Naive thymus-derived CD8-positive, alpha-beta T cell (primary cell): Measurements from ENCODE around the gene SCN4B. TPM values are rescaled to one million over a fixed set of nuclear protein-coding genes. Genes with fewer than 3 reads are reported as not detected.
A peak's percentile ranks its signal among the peaks of the same experiment; 100 is the strongest.

Source experiments
- ATAC-seq, 2 donors: fragments of 150-1000 bp; cut with Tn5 transposase in 1 of 2; sonication (Bioruptor Pico), chemical (Tn5 transposase) in 1 of 2; 1 replicate in 1 of 2; 2 replicates in 1 of 2; pipeline ENCODE4 v1.10.0; 2021; ENCODE audit warnings: mild to moderate bottlenecking in 2 of 2, moderate library complexity in 2 of 2
- POLR2A ChIA-PET: fragments of 350-600 bp; sonication (Branson Sonifier 250); formaldehyde crosslinking; loops from one replicate; lab custom pipeline; 2021; ENCODE audit warnings: antibody characterized with exemption; lab: Charles Lee
- DNase-seq, 10 donors: peaks; one replicate each; pipeline versions ENCODE4 v3.0.0 to v3.0.0-alpha.2; 2020 to 2022
- H3K27ac Mint-ChIP-seq, 10 donors: one replicate each; pipeline ENCODE4 v1.8.0; 2020 to 2022; ENCODE audit warnings: mild to moderate bottlenecking in 10 of 10, mixed read lengths in 10 of 10, moderate library complexity in 4 of 10, inconsistent platforms in 1 of 10
- H3K27me3 Mint-ChIP-seq, 5 donors: one replicate each; pipeline ENCODE4 v1.8.0; 2021 to 2022; ENCODE audit warnings: mixed read lengths in 5 of 5
- H3K36me3 Mint-ChIP-seq, 3 donors: one replicate each; pipeline ENCODE4 v1.8.0; 2020 to 2022; ENCODE audit warnings: mixed read lengths in 3 of 3, mild to moderate bottlenecking in 2 of 3, inconsistent platforms in 1 of 3
- H3K4me1 Mint-ChIP-seq, 4 donors: one replicate each; pipeline ENCODE4 v1.8.0; 2021 to 2022; ENCODE audit warnings: mixed read lengths in 4 of 4
- H3K4me3 Mint-ChIP-seq, 10 donors: one replicate each; pipeline ENCODE4 v1.8.0; 2020 to 2022; ENCODE audit warnings: mild to moderate bottlenecking in 10 of 10, mixed read lengths in 10 of 10, moderate library complexity in 6 of 10, inconsistent platforms in 1 of 10
- H3K9me3 Mint-ChIP-seq, 9 donors: one replicate each; pipeline ENCODE4 v1.8.0; 2020 to 2022; ENCODE audit warnings: mixed read lengths in 9 of 9, mild to moderate bottlenecking in 3 of 9, inconsistent platforms in 1 of 9, moderate library complexity in 1 of 9
- polyA plus RNA-seq, 3 donors: library from polyadenylated mRNA; unstranded; fragments of 300-500 nt; fragmentation: Illumina TruSeq; gene quantifications; one replicate each; pipeline ENCODE4 v1.2.3, GENCODE V29; 2021
- total RNA-seq, 8 experiments: library from RNA in 2 of 8; stranded (reverse) in 2 of 8; gene quantifications; one replicate each; pipeline ENCODE4 v1.2.3 and lab custom pipeline; 2021 to 2026

SCN4B gene
- total and polyA plus RNA-seq, 5 experiments from 2014 or later = not detected

DNA sequence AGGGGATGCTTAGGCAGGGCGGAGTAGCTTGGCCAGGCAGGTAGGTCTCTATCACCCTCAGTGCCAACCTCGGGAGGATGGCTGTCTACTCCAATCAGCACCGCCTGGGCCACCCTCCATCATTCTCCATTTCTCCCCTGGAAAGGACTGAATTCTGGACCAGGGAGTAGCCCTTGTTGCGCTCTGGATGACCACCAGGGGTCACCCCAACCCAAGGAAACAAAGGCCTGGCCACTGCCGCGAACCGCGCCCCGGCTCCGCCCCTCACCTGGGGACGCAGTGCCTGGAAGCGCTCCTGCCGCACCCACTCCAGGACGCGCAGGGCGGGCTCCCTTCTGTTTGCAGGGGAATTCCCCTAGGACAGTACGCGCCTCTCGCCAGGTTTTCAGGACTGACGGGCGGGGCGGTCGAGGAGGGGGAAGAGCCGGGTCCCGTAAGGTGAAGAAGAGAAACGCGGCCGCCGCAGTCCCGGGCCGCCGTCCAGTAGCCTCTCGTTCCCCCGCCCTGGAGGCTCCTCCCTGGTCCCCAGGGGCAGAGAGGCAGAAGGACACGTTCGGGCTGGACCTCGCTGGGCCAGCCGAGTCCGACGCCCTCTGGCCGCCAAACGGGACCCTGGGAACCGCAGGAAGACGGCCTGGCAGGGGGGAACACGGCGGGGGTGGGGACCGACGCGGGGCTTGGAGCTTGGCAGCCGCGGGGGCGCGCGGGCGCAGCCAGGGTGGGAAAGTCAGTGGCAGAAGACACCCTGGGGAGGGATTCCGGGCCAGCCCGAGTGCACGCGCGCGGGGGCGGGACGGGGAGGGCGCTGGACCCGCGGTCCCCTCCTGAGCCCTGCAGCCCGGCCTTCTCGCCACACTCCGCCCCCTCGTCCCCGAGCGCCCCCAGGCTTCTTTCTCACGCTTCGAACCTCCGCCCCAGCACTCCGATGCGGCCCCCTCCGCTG lies 7.1 kb downstream of the SCN4B start:
- DNase-seq (peak; percentile 76 to 89 (median 84)), ATAC-seq (peak; percentile 93 to 95)
- Mint-ChIP-seq H3K4me1 (peaks cover 0 to 4% (median 3%) of the 10 kb centered on the region in 4 donors), H3K4me3 (peak overlapping the region; percentile 71 to 91 (median 82)), H3K36me3 (no peaks in the 10 kb centered on the region), H3K9me3 (no peaks in the 10 kb centered on the region), H3K27me3 (peaks cover 28 to 56% (median 48%) of the 10 kb centered on the region in 5 donors), H3K27ac (no peak overlapping the region)
- POLR2A ChIA-PET = no interaction called here

DNA sequence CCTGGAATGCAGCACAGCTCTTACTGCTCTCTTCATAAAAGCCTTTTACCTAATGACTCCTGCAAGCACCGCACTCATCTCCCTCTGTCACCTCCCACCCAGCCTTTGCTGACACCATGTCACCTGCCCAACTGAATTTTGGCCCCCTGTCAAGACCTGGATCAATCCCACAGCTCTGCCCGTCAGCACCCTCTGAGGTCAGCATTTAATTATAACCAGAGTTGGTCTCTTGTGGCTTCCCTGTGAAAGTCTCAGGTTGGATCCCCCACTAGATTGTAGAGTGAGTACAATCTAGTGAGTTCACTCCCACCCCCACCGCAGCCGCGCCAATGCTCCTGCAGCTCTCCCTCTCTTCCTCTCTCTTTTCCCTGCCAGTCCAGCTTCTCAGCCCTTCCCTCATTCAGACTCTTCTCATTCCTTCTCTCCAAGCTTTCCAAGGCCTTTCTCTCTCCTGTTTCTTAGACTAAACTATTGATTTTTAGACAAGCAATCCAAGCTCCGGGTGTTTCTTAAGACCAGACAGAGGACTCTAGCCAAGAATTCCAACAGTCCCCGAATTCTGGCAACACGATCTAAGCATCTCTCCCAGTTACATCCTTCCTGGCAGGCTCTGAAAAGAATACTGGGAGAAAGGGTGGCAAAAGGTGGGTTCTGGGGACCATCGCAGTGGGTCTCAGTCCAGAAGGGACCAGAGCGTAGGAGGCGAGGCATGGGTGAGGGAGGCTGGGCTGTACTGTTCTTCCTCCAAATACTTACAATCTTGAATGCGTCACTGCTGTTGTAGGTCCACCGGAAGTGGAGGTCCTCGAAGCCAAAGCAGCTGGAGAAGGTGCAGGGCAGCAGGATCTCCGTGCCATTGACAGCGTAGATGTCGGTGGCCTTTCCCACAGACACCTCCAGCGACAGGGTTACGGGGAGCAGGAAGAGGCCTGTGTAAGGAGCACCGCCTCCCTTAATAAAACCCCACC lies 8.0 kb downstream of the SCN4B start:
- Mint-ChIP-seq H3K4me1 (peaks cover 0 to 4% (median 3%) of the 10 kb centered on the region in 4 donors), H3K36me3 (no peaks in the 10 kb centered on the region), H3K9me3 (no peaks in the 10 kb centered on the region), H3K27me3 (peaks cover 26 to 61% (median 53%) of the 10 kb centered on the region in 5 donors), H3K4me3 (peak overlapping the region in 9 of 10 donors; percentile 74 to 91 (median 79)), H3K27ac (no peak overlapping the region)
- POLR2A ChIA-PET = interaction anchor here (0.6 kb wide), 1 partner anchor 492 kb away, joined by 3 read pairs; no protein-coding TSS in a partner anchor
- DNase-seq = no peak
- ATAC-seq = no peak

DNA sequence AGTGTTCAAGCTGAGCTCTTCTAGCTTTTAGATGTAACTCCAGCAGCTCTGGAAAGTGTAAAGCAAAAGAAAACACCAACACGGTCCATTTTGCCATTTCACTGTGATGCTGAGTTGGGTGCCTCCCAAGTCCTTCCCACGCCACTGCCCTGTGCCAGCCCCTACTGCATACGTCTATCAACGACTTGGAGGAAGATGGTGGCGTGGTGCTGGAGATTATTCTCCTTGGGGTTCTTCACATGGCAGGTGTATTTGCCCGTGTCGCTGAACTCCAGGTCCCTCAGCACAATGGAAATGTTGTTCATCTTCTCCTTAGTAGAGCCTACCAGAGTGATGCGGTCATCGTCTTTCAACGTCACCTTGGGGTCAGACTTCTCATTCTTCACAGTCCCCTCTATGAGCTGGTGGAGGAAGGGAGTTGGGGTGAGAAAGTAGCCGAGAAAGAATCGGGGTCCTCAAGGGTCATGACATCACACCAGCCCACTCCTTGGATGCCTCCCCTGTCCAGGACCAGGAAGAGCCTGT lies 8.9 kb downstream of the SCN4B start:
- POLR2A ChIA-PET = no interaction called here
- peaks cover 31 to 69% (median 58%) of the 10 kb centered on the region in 5 donors for H3K27me3 Mint-ChIP-seq
- H3K9me3 Mint-ChIP-seq = no peaks in the 10 kb centered on the region
- no peak overlapping the region for H3K27ac Mint-ChIP-seq
- DNase-seq = no peak
- H3K4me1 Mint-ChIP-seq = peaks cover 0 to 4% (median 3%) of the 10 kb centered on the region in 4 donors
- no peak for ATAC-seq
- no peaks in the 10 kb centered on the region for H3K36me3 Mint-ChIP-seq
- no peak overlapping the region for H3K4me3 Mint-ChIP-seq

DNA sequence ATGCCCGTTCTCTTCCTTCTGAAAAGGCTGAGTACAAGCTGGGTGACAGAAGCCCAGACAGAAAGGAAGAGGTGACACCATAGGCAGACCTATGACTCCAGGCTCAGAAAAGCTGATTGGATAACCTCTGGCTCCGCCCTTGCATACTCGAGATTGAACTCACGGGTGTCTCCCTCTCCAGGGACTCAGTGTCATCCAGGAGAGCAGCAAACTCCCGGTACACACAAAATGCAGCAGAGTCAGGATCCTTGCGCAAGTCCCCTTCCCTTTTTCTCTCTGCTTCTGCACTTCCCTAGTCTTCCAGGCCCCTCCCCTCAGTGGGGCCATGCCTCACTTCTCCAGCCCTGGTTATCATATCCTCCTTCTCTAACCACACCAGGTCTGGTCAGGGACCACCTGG lies 9.8 kb downstream of the SCN4B start:
- Mint-ChIP-seq H3K36me3 (no peaks in the 10 kb centered on the region), H3K27me3 (peaks cover 31 to 68% (median 58%) of the 10 kb centered on the region in 5 donors), H3K9me3 (no peaks in the 10 kb centered on the region), H3K4me1 (peaks cover 0 to 4% (median 3%) of the 10 kb centered on the region in 4 donors), H3K4me3 (no peak overlapping the region), H3K27ac (peak overlapping the region in 1 of 10 donors; percentile 84)
- DNase-seq (no peak), ATAC-seq (no peak)
- POLR2A ChIA-PET = interaction anchor here (0.7 kb wide), 1 partner anchor 153 kb away, joined by 3 read pairs; no protein-coding TSS in a partner anchor

DNA sequence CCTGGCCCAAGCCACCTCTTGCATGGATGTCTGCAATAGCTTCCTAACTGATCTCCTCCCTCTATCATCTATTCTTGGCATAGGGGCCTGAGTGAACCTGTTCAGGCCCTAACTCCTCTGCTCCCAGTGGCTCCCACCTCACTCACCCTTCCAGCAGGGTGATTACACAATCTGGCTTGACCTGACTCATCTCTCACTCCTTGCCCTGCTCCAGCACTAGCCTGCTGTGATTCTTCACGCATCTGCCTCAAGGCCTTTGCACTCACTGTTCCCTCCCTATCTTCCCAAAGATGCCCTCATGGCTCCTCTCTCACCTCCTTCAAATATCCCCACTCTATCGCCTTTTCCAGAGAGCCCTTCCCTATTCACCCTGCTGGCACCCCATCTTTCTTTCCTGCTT lies 10.5 kb downstream of the SCN4B start:
- H3K9me3 Mint-ChIP-seq = no peaks in the 10 kb centered on the region
- no peaks in the 10 kb centered on the region for H3K36me3 Mint-ChIP-seq
- H3K27me3 Mint-ChIP-seq = peaks cover 31 to 62% (median 54%) of the 10 kb centered on the region in 5 donors
- no peak for ATAC-seq
- DNase-seq = no peak
- no peak overlapping the region for H3K4me3 Mint-ChIP-seq
- H3K27ac Mint-ChIP-seq = no peak overlapping the region
- H3K4me1 Mint-ChIP-seq = peaks cover 0 to 4% (median 3%) of the 10 kb centered on the region in 4 donors
- POLR2A ChIA-PET = no interaction called here

DNA sequence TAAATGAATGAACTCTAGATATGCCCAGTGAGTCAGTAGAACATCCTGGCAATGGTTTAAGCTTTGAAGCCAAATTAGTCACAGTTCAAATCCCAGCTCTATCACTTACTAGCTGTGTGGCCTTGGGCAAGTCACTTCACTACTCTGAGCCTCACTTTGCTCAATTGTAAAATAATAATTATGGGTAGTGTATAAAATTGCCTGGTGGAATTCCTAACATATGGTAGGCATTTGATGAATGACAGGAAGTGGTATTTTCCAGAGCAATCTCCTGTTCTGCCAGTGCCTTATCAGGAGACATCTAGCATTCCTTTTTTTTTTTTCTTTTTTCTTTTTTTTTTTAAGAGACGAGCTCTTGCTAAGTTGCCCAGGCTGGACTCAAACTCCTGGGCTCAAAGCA lies 13.0 kb downstream of the SCN4B start:
- POLR2A ChIA-PET = no interaction called here
- Mint-ChIP-seq H3K9me3 (no peaks in the 10 kb centered on the region), H3K4me1 (peaks cover 0 to 2% (median under 1%) of the 10 kb centered on the region in 4 donors), H3K4me3 (no peak overlapping the region), H3K27me3 (peaks cover 29 to 70% (median 46%) of the 10 kb centered on the region in 5 donors), H3K36me3 (no peaks in the 10 kb centered on the region), H3K27ac (no peak overlapping the region)
- DNase-seq (no peak), ATAC-seq (no peak)

DNA sequence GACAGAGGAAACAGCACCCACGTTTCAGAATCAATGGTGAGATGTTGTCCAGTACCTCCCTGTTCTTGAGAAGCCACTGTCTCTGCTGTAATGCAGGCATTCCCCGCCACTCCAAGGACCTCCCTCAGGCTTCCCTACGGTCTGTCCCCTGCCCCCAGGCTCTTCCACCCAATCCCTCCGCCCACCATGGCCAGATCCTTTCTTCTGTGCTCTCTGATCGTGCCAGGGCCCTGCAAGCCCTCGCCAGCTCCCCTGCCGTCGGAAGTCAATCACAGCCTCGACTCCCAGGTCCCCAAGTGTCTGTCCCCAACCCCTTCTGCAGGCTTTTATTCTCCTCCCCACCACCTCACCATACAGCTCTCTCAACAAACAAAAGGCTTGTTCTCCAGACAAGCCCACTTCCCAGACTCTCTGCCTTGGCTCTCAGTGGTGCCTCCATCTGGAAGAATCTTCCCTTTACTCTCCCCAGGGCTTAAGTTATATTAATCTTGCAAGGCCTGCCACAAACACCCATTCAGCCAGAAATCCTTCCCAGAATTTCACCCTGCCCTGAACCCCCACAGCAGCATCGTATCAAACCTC lies 13.7 kb downstream of the SCN4B start:
- DNase-seq (no peak), ATAC-seq (no peak)
- Mint-ChIP-seq H3K36me3 (no peaks in the 10 kb centered on the region), H3K27ac (peak overlapping the region in 2 of 10 donors; percentile 9 to 10), H3K4me1 (peaks cover 0 to 2% (median under 1%) of the 10 kb centered on the region in 4 donors), H3K4me3 (no peak overlapping the region), H3K9me3 (no peaks in the 10 kb centered on the region), H3K27me3 (peaks cover 22 to 70% (median 43%) of the 10 kb centered on the region in 5 donors)
- POLR2A ChIA-PET = no interaction called here

DNA sequence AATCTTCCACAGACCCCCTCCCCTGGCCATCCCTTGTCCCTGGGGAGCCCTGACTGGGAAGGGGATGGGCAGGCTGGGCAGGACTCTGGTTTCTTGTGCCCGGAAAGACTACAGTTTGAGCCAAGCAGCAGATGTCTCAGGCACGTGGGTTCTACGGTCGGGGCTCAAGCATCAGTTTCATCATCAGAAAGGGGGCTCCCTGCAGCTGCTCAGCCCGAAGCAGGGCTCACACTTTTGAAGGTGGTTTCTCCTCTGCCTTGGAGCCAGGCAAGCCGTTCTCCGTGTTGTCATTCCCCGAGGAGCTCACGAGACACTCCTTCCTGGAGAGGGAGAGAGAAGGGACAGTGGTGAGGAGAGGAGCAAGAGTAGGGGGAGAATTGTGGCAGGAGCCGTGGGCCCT lies 15.8 kb downstream of the SCN4B start:
- DNase-seq (no peak), ATAC-seq (no peak)
- Mint-ChIP-seq H3K9me3 (no peaks in the 10 kb centered on the region), H3K4me3 (no peak overlapping the region), H3K4me1 (peaks cover 0 to 2% (median 0%) of the 10 kb centered on the region in 4 donors), H3K36me3 (no peaks in the 10 kb centered on the region), H3K27me3 (peaks cover 12 to 50% (median 24%) of the 10 kb centered on the region in 5 donors), H3K27ac (no peak overlapping the region)
- POLR2A ChIA-PET = no interaction called here

DNA sequence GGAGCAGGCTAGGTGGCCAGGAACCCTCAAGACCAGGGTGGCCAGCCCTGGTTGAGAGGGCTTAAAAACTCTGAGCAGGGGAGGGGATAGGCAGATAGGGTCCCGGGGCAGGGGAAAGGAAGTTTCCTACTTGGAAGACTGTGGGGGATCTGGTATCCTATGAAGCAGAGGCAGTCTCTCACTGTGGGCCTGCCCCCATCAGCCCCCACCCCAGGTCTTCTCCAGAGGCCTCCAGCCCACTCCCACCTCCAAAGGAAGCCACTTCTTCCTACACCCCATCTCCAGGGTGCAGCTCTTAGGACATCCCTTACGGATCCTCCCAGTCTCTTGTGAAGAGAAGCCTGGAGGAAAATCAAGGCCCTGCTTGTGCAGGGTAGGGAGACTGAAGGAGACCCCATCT lies 16.3 kb downstream of the SCN4B start:
- POLR2A ChIA-PET = no interaction called here
- H3K27ac Mint-ChIP-seq = no peak overlapping the region
- no peak overlapping the region for H3K4me3 Mint-ChIP-seq
- peaks cover 0 to 2% (median 0%) of the 10 kb centered on the region in 4 donors for H3K4me1 Mint-ChIP-seq
- no peaks in the 10 kb centered on the region for H3K36me3 Mint-ChIP-seq
- ATAC-seq = no peak
- peaks cover 11 to 45% (median 20%) of the 10 kb centered on the region in 5 donors for H3K27me3 Mint-ChIP-seq
- no peaks in the 10 kb centered on the region for H3K9me3 Mint-ChIP-seq
- DNase-seq = peak in 1 of 10 donors; percentile 42

DNA sequence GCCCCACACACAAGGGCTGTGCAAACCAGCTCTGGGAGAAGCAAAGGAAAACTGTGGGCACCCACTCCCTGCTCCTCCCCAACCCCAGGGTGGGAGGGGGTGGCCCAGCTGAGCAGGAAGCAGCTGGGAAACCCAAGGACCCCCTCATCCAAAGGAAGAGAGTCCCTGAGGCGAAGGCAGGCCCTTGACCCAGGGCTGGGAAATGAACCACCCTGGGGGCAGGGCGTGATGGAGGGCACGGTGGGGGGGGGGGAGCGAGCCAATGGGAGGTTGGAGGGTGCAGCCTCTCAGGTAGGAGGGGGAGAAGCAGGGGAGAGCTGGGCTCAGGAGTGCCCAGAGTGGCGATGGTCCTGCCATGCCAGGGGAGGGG lies 16.8 kb downstream of the SCN4B start:
- Mint-ChIP-seq H3K27me3 (peaks cover 11 to 39% (median 18%) of the 10 kb centered on the region in 5 donors), H3K36me3 (no peaks in the 10 kb centered on the region), H3K4me1 (peaks cover 0 to 2% (median 0%) of the 10 kb centered on the region in 4 donors), H3K4me3 (no peak overlapping the region), H3K9me3 (no peaks in the 10 kb centered on the region), H3K27ac (no peak overlapping the region)
- no peak for ATAC-seq
- DNase-seq = no peak
- POLR2A ChIA-PET = no interaction called here

DNA sequence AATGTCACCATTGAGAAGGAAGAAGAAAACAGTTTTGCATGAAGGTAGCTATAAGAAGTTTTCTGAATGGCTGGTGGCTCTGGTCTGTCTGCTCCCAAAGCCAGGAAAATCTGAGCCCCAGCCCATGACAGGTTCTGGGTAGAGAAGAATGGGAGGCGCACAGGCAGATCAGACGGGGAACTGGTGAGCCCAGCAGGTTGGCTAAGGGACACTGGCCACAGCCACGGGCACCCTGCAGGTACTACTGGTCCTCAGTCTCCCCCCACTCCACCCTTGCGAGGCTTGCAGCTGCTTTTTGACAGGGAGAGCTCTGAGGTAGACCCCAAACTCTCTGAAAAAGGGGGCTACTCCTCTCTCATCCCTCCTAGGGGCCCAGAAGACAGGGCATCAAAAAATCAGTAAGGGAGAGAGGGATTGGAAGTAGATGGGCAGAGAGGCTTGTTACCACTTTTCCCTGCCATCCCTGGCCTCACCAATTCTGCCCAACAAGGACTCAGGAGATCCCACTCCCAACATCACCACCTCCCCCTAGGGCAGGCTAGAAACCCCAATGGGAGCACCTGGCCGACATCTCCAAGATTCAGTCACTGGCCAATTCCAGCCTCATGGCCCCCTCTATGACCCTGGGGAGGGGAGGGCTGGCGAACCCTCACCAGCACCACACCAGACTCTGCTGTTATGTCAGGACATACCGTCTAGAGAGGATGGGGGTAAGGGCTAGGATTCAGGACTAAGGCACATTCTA lies 17.4 kb downstream of the SCN4B start:
- Mint-ChIP-seq H3K4me3 (no peak overlapping the region), H3K27ac (no peak overlapping the region), H3K27me3 (peaks cover 9 to 34% (median 13%) of the 10 kb centered on the region in 5 donors), H3K4me1 (peaks cover 0 to 2% (median 0%) of the 10 kb centered on the region in 4 donors), H3K36me3 (no peaks in the 10 kb centered on the region), H3K9me3 (no peaks in the 10 kb centered on the region)
- ATAC-seq = no peak
- POLR2A ChIA-PET = no interaction called here
- DNase-seq = peak in 1 of 10 donors; percentile 58
